Ammon's horn (tissue), 1 donor: ENCODE measurements around the gene NRCAM.

Experiments
- DNase-seq: peaks from one replicate; pipeline ENCODE4 v3.0.0-alpha.2; 2016; ENCODE audit warnings: low spot score

NRCAM gene

GRCh38 chr7:108459922-108460551 lies 3.8 kb upstream of the NRCAM start:
- peak; percentile 62 for DNase-seq

GRCh38 chr7:108457871-108458270 lies 1.6 kb upstream of the NRCAM start:
- DNase-seq, result no peak

- DNase-seq, result no peak
Observed at GRCh38 chr7:108456845-108457540, 757 bp upstream of the NRCAM start.

DNA sequence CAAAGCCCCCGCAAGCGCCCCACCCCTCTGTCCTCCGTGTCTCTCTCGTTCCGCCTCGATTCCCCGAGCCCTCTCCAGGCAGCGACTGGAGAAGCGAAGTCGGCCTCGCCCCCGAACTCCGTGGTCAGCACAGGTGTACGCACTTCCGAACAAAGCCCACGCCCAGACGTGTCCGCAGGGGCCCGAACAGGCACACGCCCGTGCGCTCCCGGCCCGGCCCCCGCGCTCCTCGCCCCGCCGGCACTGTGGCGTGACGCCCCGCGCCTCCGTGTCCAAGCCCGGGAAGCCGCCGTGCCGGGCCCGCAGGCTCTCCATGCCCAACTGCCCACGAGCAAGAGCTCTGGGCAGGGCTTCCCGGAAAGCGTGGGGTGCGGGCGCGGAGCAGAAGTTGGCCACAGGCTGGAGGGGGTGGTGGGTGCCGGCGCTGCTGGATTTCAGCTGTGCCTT lies 662 bp downstream of the NRCAM start:
- DNase-seq, result no peak

DNA sequence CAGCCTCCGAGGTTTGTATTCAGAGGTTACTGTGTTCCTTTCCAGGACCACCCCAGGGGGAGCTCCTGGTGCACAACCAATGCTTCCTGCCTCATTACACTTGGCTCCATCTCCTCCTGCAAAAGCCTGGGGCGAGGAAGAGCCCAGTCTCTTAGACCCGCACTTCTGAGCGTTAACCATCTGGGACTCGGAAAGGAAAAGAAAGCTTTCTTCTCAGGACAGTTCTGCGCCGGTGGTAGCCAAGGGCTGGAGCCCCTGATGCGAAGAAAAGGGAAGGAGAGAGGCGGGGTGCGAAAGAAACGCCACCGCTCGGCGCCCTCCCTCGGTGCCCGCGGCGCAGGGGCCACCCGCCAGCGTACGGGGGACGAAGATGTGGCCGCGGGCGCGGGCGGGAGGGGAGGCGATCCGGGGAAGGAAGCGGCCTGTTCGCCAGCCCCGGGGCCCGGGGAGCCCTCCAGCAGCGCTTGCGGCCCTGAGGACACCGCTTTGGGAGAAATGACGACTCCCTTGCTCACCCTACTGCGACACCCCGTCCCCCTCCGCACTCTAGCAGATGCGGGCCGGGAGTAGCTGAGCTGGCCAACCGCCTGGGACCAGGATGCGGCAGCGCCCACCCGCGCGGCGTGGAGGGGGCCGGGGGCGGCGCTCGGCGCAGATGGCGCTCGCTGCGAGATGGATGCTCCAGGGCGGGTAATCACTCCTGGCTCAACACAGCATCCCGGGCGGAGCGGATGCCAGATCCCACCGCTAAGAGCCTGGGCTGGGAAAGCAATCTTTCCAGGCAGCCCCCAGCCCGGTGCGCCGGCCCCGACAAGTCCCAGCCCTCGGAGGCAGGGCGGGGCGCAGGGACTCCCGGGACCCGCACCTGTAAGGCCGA lies 1.3 kb downstream of the NRCAM start:
- DNase-seq, result peak; percentile 45

GRCh38 chr7:108454317-108454673 lies 1.9 kb downstream of the NRCAM start:
- no peak for DNase-seq

GRCh38 chr7:108453320-108453719 lies 2.9 kb downstream of the NRCAM start:
- DNase-seq, result no peak

DNA sequence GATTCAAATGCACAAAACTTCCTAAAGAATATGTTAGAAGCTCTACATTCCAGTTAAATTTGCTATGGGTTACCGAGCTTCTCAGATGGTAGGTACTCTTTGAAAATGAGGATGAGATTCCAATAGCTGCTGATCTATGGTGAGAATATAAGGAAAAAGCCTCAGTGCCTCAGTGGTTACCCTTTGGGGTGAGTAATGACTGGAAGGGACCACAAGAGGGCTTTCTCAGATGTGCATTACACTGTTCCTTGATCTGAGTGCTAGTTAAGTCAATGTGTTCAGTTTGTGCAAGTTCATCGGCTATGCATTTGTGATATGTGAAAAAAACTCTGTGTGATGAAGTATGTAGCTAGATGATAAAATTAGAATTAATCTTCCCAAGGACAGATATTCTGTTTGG lies 3.5 kb downstream of the NRCAM start:
- DNase-seq, result peak; percentile 44

GRCh38 chr7:108451296-108451848 lies 4.9 kb downstream of the NRCAM start:
- DNase-seq, result no peak

GRCh38 chr7:108450160-108450559 lies 6.1 kb downstream of the NRCAM start:
- DNase-seq, result no peak

DNA sequence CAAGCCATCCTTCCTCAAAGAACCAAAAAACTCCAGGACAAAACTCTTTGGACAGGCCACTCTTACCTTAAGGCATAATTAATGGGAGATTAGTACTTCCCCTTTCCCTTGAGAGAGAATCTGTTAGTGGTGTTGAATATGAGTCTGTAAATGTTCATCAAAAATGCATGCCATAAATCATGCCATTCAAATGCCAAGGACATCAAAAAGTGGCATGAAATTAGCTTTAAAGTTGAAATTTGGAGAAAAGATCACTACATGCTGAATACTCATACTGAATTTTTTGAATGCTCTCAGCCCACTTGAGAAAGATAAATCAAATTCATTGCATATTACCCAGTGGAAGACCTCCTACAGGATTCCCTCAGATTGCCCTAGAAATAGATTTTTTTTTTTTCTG lies 6.7 kb downstream of the NRCAM start:
- DNase-seq, result no peak

DNA sequence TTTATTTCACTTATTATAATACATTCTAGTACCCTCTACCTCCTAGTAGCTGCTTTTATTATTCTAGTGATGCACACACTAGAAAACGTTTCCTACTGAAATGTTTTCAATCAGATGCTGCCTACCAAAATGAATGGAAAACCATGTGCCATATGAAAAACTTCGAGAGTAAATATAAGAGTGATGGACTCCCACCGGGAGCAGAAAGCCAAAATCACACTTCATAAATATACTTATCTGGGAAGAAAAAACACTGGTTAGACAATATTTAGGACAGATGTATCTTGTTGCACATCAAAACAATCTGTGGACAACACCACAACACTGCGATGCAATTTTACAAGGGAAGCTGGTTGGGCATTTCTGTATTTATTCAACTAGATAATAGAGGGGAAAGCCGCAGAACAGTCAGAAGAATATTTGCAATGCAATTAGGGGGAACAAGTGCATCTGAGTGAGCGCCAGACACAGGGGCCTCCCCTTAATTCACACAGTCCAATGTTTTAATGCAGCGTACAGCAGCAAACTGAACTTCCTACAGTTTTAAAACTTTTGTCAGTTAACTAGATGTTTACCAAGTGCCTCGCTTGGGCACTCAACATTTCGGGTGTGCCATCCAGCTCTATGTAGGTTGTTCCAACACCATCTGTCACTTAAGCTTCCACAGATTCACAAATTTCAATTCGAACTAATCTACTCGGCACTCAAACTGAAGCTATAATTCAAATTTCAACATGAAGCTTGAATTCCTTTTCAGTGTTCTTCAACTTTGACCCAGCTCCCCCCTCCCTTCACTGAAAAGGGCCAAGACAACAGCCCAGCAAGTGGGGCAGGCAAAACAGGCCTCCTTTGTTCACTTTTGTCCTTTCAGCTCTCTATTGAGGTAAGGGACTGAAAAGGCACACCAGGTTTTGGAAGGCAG lies 7.4 kb downstream of the NRCAM start:
- DNase-seq, result peak; percentile 54

DNA sequence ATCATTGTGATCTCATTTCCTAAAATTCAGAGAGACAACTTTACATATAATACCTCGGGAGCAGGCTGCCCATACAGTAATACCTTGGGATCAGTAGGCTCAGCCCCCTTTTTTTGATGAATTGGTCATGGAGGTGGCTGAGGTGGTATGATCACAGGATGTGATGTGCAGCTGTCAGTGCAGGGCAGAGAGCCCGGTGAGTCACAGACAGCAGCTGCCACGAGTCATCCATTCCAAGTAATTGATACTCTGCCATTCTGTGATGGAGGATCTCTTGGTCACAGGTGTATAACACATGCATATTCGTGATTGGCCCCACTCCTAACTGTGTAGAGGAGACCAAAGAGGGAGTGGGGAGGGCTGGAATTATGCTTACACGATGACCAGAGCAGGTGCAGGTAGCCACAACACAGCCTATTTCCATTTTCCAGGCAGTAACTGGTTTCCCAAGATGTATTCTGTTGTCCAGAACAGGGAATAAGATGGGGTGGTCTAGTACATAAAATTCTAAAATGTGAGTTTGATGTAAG lies 14.1 kb downstream of the NRCAM start:
- no peak for DNase-seq

- no peak for DNase-seq
Observed at GRCh38 chr7:108441392-108441955, 14.8 kb downstream of the NRCAM start.

DNA sequence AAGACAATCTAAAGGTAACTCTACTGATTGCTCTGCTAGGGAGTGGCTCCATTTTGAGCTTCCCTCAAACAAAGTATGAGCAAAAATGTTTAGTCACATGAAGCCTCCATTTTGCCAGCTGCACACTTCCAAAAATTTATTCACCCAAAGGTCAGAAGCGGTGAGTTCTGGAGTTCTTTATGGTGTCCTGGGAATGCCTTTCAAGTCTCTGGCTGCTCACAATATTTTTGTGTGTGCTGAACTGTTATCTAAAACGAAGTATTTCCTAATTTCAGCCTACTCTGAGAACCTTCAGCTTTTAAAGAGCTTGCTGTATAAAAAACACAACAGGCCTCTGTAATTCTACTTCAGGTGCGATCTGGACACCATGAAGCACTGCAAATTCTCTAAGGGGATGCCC lies 15.6 kb downstream of the NRCAM start:
- no peak for DNase-seq

- DNase-seq, result no peak
Observed at GRCh38 chr7:108436906-108437305, 19.3 kb downstream of the NRCAM start.

- DNase-seq, result no peak
Observed at GRCh38 chr7:108434010-108434409, 22.2 kb downstream of the NRCAM start.

- no peak for DNase-seq
Observed at GRCh38 chr7:108431099-108431498, 25.1 kb downstream of the NRCAM start.

DNA sequence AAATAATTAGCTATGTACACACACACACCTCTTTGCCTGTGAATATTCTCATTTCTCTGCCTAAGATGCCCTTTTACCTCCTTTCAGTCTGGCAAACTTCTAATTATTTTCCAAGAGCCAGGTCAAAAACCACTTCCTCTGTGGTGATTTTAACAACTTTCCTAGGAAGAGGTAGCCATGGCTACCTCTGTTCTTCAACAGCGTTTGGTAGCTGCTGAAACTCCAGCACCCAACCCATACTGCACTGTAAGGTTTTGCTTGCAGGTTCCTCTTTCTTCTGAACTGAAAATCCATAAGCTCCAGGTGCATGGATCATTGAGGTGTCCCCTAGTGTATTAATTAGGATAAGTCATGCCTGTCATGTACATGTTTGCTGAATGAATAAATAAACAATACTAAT lies 25.6 kb downstream of the NRCAM start:
- no peak for DNase-seq

DNA sequence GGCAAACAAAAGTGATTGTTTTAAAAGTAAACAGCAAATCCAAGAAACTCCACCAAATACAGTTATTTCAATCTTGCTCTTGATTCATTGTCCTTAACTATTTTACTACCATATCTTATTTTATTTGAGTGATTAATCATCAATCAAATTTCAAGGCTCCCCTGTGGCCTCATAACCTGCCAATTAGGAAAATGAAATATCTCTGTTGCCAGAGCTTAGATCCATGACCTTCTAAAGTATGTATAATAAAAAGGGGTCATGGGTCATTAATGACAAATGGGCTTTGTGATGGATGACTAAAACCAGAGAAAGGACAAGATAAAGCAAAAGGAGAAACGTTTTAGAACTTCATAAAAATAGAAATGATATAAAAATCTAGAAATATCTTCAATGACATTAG lies 28.5 kb downstream of the NRCAM start:
- no peak for DNase-seq

GRCh38 chr7:108425714-108426275 lies 30.4 kb downstream of the NRCAM start:
- DNase-seq, result no peak
